HepG2 (cell line): ENCODE data around the gene PITRM1.

Experiments used
- ATF2 ChIP-seq: sonication (generic); formaldehyde crosslinking; IDR thresholded peaks from 2 replicates; pipeline ENCODE4 v1.4.0; 2020; ENCODE audit warnings: missing genetic modification reagents
- CBFB ChIP-seq: sonication (generic); formaldehyde crosslinking; IDR thresholded peaks from 2 replicates; pipeline ENCODE4 v1.4.0; 2020; ENCODE audit warnings: missing genetic modification reagents
- CBX2 ChIP-seq, 2 experiments: fragments of 200-600 bp in 1 of 2; sonication (generic); formaldehyde crosslinking in 1 of 2; IDR thresholded peaks; 2 replicates each; pipeline versions ENCODE4 v1.7.0 to v1.8.1; 2018 to 2022; ENCODE audit warnings: low read depth in 2 of 2, low read length in 1 of 2, mild to moderate bottlenecking in 1 of 2, missing genetic modification reagents in 1 of 2
- GABPA ChIP-seq, 2 experiments: IDR thresholded peaks; 2 replicates each; pipeline ENCODE4 v1.6.1; 2011 to 2016; ENCODE audit warnings: low read depth in 2 of 2, low read length in 1 of 2, missing biosample characterization in 1 of 2, missing genetic modification characterization in 1 of 2

GRCh38 chr10:3193751-3194150 lies 21.2 kb upstream of the PITRM1 start:
- TF ChIP-seq CBFB (CRISPR knock-in tag) (no peak), GABPA (IDR thresholded peaks at IDR 0.05; ENCODE audit: low read depth, low read length) (no peak), GABPA (CRISPR knock-in tag; IDR thresholded peaks at IDR 0.05; ENCODE audit: low read depth) (no peak), CBX2 (IDR thresholded peaks at IDR 0.05; ENCODE audit: low read depth, low read length) (no peak), CBX2 (CRISPR knock-in tag; IDR thresholded peaks at IDR 0.05; ENCODE audit: low read depth) (no peak), ATF2 (CRISPR knock-in tag) (no peak)
